Choroid plexus epithelial cell (primary cell): Measurements from ENCODE around the gene HDAC9.

Source experiments
- DNase-seq: peaks from one replicate; pipeline ENCODE4 v3.0.0-alpha.2; 2010; ENCODE audit warnings: low read depth
- H3K4me3 ChIP-seq: 2 replicates; pipeline ENCODE4 v1.5.1; 2011; ENCODE audit warnings: low read depth, mild to moderate bottlenecking, control low read depth, low read length, moderate library complexity
- TF ChIP-seq, protein P1 (sequence below): conservative IDR thresholded peaks from 2 replicates; pipeline ENCODE4 v1.5.1; 2011; ENCODE audit warnings: low read depth, mild to moderate bottlenecking, control low read depth, inconsistent platforms, low read length, moderate library complexity

HDAC9 gene

DNA sequence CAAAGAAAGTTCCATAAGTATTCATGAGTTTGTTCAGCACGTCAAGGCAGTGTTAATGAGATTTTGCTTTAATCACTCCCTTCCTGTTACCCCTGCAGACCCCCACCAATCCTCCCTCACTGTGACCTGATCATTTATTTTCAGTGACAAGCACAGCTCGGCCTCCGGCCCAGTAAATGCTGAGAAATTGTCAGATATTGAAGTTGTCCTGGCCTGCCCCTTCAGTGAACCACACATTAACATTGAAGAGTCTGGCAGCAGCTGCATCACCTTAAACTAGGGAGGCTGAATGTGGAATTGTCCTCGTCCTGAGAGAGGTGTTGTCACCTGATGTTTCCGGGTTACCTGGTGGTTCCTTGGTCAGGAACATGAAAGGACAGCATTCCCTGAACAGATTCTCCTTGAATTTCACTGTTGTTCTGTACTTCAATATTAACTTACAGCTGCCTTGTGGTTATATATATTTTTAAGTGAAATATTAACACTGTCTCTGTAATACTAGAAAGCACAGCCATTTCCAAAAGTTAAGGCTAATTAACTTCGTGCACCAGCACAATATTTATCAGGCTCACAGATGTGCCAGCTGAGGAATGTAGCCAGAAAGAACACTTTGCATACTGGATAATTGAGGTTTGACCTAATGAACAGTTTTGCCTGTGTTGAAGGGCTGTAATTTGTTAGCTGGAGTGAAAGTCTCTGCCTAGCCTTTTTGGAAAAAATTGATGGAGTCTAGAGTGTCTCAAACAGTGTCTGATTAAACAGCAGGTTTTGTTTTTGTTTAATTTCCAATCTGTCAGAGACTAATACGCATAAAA lies 265.3 kb downstream of the HDAC9 start:
- H3K4me3 ChIP-seq = no peak overlapping the region
- TF ChIP-seq, protein P1, sequence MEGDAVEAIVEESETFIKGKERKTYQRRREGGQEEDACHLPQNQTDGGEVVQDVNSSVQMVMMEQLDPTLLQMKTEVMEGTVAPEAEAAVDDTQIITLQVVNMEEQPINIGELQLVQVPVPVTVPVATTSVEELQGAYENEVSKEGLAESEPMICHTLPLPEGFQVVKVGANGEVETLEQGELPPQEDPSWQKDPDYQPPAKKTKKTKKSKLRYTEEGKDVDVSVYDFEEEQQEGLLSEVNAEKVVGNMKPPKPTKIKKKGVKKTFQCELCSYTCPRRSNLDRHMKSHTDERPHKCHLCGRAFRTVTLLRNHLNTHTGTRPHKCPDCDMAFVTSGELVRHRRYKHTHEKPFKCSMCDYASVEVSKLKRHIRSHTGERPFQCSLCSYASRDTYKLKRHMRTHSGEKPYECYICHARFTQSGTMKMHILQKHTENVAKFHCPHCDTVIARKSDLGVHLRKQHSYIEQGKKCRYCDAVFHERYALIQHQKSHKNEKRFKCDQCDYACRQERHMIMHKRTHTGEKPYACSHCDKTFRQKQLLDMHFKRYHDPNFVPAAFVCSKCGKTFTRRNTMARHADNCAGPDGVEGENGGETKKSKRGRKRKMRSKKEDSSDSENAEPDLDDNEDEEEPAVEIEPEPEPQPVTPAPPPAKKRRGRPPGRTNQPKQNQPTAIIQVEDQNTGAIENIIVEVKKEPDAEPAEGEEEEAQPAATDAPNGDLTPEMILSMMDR = no peak
- peak; percentile 46 for DNase-seq

DNA sequence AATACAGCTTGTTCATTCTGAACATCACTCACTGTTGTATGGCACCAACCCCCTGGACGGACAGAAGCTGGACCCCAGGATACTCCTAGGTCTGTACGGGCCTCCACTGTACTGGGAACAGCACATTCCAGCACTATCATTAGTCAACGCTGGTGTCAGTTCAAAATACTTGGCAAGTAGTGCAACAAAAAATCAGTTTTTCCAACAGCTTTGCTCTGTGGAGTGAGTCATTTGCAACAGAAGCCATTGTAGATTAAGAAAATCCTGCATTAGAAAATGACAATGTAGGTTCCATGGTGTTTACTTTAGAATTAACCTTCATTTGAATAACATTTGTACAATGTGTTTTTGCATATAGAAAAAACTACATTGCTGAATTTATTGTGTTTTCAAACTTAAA lies 266.6 kb downstream of the HDAC9 start:
- TF ChIP-seq, protein P1 = no peak
- peak; percentile 93 for DNase-seq
- H3K4me3 ChIP-seq = no peak overlapping the region

DNA sequence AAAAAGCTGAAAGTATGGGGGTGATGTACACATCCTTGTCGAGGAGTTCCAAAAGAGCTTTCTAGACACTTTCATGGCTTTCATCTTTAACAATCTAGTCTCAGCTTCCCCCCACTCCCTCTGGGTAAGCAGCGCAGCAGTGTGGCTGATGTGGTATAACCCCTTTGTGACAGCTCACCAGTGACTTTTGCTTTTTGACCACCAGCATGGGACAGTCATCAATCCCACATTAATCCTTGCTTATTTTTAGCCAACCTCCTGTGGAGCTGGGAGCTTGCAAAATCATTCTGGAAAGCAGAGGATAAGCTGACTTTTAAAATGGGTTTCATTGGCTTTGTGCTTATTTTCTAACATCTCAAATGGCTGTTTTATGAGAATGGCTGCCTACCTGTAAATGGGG lies 272.7 kb downstream of the HDAC9 start:
- TF ChIP-seq, protein P1 = no peak
- H3K4me3 ChIP-seq = no peak overlapping the region
- peak; percentile 31 for DNase-seq

DNA sequence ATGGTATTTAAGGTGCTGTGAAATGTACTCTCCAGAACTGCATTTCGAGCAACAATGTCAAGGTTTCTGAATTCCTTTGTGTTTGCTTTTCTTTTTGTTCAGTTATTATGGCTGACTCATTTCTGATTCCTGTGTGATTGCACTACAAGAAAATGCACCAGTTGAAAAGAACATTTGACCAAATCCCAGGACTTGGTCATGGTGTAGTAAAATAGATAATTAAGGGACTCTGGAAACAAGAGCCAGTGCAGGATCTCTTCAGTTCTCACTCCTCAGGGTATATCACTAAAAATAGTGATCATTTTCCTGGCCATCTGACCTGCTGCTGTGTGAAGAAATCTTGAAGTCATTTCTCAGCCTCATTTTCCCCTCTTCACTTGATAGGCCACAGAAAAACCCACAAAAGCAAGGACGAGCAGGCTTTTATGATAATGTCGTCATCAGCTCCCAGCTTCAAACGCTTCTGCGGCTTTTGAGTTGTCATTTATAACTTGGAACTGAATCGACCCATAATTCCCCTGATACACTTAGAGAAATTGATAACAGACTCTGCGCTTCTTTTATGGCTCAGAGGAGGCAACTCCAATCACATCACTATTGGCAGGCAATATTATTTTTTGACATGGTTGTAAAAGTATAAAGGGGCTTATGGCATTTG lies 274.7 kb downstream of the HDAC9 start:
- no peak overlapping the region for H3K4me3 ChIP-seq

DNA sequence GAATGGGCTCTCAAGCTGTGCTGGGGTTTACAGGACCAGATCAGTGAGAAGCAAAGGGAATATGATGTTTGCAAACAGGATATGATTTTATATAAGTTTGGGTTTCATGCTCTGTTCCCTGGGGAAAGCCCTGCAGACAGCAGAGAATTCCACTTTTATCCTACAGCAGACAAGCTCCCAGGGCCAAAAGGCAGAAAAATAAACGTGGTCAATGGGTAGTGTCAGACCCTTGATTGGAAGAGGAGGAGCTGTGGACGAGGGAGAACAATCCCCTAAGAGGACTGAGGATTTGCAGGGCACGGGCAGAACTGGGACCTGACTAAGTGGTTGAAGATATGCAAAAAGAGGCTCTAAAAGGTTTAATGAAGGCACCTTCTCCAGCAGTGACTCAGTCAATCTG lies 275.3 kb downstream of the HDAC9 start:
- TF ChIP-seq, protein P1 = no peak
- H3K4me3 ChIP-seq = no peak overlapping the region
- DNase-seq = peak; percentile 46

More for the DNA sequence above, 274.7 kb downstream of the HDAC9 start:
- TF ChIP-seq, protein P1 = no peak
- DNase-seq = peak; percentile 84

DNA sequence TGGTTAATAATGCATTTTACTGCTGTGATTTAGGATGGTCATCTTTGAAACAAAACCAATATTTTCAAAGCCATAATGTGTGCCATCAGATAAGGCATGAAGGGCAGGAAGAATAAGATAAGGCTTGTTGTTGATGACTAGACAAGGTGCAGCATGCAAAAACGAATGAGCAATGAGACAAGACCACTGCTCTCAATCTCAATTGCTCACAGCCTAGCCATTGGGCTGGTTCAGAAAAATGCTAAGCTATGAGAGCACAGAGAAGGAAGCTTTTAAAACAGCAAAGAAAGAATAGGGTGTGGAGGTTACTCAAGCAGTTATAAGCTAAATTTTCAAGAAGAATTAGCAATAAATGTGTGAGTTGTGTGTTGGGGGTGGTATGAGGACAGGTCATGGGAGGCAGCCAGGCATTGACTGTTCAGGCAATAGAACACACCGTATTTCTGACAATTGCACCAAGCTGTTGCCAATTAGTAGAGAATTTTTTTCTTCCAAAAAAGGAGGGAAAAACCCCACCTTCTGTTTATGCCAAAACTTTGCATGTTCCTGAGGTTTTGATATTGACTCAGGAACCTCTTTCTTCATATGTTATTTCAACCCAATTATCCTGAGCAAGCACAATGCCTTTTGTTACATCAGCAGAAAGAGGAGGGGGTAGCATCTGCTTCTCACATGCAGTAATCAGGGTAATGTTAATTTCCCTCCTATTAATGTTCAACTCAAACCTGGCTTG lies 276.5 kb downstream of the HDAC9 start:
- TF ChIP-seq, protein P1 = no peak
- DNase-seq = no peak
- H3K4me3 ChIP-seq = no peak overlapping the region
